Spleen (tissue), 11 donors: ENCODE data around the gene PSMB8. TPM values are rescaled to one million over a fixed set of nuclear protein-coding genes. Genes with fewer than 3 reads are reported as not detected.
"Not testable (repeated sequence)": the region's sequence is repeated elsewhere in the genome, so short reads cannot be mapped to it uniquely, and the experiment has no call there.

ENCODE experiments used
- DNase-seq: peaks from one replicate; pipeline ENCODE4 v3.0.0-alpha.2; 2020
- H3K27ac ChIP-seq, 8 donors: fragments of 200-600 bp; sonication (generic) in 7 of 8; 1 replicate in 4 of 8; 2 replicates in 4 of 8; pipeline versions ENCODE4 v1.5.0 to v1.8.0; 2016 to 2021; ENCODE audit warnings: inconsistent platforms in 4 of 8, mild to moderate bottlenecking in 4 of 8, moderate library complexity in 1 of 8
- H3K27me3 ChIP-seq, 7 donors: fragments of 200-600 bp; sonication (generic) in 6 of 7; replicated peaks in 1 of 7; 1 replicate in 4 of 7; 2 replicates in 3 of 7; pipeline versions ENCODE4 v1.5.0 to v1.8.0; 2016 to 2021; ENCODE audit warnings: inconsistent platforms in 3 of 7, mild to moderate bottlenecking in 1 of 7
- H3K36me3 ChIP-seq, 6 donors: fragments of 200-600 bp; sonication (generic) in 5 of 6; 1 replicate in 4 of 6; 2 replicates in 2 of 6; pipeline versions ENCODE4 v1.5.0 to v1.8.0; 2016 to 2021; ENCODE audit warnings: inconsistent platforms in 2 of 6
- H3K4me1 ChIP-seq, 6 donors: fragments of 200-600 bp; sonication (generic) in 5 of 6; 1 replicate in 3 of 6; 2 replicates in 3 of 6; pipeline versions ENCODE4 v1.5.0 to v1.8.0; 2016 to 2021; ENCODE audit warnings: inconsistent platforms in 3 of 6
- H3K4me3 ChIP-seq, 8 donors: fragments of 200-600 bp; sonication (generic) in 7 of 8; 1 replicate in 4 of 8; 2 replicates in 4 of 8; pipeline versions ENCODE4 v1.5.0 to v1.8.0; 2016 to 2021; ENCODE audit warnings: inconsistent platforms in 4 of 8, mild to moderate bottlenecking in 4 of 8, moderate library complexity in 2 of 8
- H3K9me3 ChIP-seq, 8 donors: fragments of 200-600 bp; sonication (generic) in 7 of 8; 1 replicate in 4 of 8; 2 replicates in 4 of 8; pipeline versions ENCODE4 v1.5.0 to v1.8.0; 2016 to 2021; ENCODE audit warnings: inconsistent platforms in 4 of 8
- POLR2A ChIP-seq, 3 donors: fragments of 450-650 bp; IDR thresholded peaks; one replicate each; pipeline ENCODE4 v1.5.1; 2017; ENCODE audit warnings: antibody characterized with exemption in 3 of 3, mild to moderate bottlenecking in 1 of 3
- POLR2AphosphoS5 ChIP-seq, 3 donors: sonication (generic); formaldehyde crosslinking; IDR thresholded peaks; one replicate each; pipeline ENCODE4 v1.5.1; 2017; ENCODE audit warnings: antibody characterized with exemption in 3 of 3
- WGBS, 5 donors: extraction: QIAGEN DNeasy Blood & Tissue Kit in 3 of 5; methylation state at CpG; one replicate each; pipeline versions ENCODE4 v1.1.5 to v1.1.7; 2013 to 2018; 5-methylcytosine and 5-hydroxymethylcytosine counted together
- intact Hi-C: fragments of 100-400 bp; cut with DNase I; formaldehyde crosslinking; loops from one replicate; pipeline ENCODE4 v1.15.0; 2023; ENCODE audit warnings: low total_unique reads
- polyA plus RNA-seq, 3 donors: library from polyadenylated mRNA; stranded (reverse); fragments of 200-250 nt; gene quantifications; one replicate each; pipeline ENCODE4 v1.2.1, GENCODE V29; 2013
- total RNA-seq, 7 donors: library from RNA; depleted of rRNA in 3 of 7; stranded (reverse); fragments of >200 nt in 3 of 7; fragmentation: NEBNext Ultra II Directional in 4 of 7; extraction: Animal tissue kit (Norgen Biotek cat#: 25700) in 4 of 7; gene quantifications; one replicate each; pipeline versions ENCODE4 v1.1.0 to v1.2.1, GENCODE V29; 2016 to 2021
- TF ChIP-seq, protein P1 (sequence below), 11 experiments: fragments of 200-600 bp in 7 of 11; fragments of 450-650 bp in 4 of 11; sonication (generic) in 4 of 11; IDR thresholded peaks in 8 of 11; conservative IDR thresholded peaks in 3 of 11; 1 replicate in 7 of 11; 2 replicates in 4 of 11; pipeline versions ENCODE4 v1.4.0 to v1.8.0; 2016 to 2021; ENCODE audit warnings: antibody characterized with exemption in 11 of 11, inconsistent platforms in 4 of 11, mild to moderate bottlenecking in 1 of 11
- donor health status: healthy with polysubstance abuse.
- donor health status: DM: no; HTN: no; CAD: no; lungs with moderate emphysema.
- donor health status: DM: no; HTN: no; CAD: no.
- donor health status: Bipolar disorder and iron deficiency.
- donor health status: healthy.
- donor health status: DM: no; HTN: no; CAD: no.
- donor health status: DM: yes; HTN: yes; CAD: no.

PSMB8 gene
- total and polyA plus RNA-seq, 10 donors: 109 to 288 (median 155) TPM

- TF ChIP-seq POLR2AphosphoS5 (IDR thresholded peaks at IDR 0.05) (no peak), POLR2A (IDR thresholded peaks at IDR 0.05) (no peak)
- TF ChIP-seq, protein P1, sequence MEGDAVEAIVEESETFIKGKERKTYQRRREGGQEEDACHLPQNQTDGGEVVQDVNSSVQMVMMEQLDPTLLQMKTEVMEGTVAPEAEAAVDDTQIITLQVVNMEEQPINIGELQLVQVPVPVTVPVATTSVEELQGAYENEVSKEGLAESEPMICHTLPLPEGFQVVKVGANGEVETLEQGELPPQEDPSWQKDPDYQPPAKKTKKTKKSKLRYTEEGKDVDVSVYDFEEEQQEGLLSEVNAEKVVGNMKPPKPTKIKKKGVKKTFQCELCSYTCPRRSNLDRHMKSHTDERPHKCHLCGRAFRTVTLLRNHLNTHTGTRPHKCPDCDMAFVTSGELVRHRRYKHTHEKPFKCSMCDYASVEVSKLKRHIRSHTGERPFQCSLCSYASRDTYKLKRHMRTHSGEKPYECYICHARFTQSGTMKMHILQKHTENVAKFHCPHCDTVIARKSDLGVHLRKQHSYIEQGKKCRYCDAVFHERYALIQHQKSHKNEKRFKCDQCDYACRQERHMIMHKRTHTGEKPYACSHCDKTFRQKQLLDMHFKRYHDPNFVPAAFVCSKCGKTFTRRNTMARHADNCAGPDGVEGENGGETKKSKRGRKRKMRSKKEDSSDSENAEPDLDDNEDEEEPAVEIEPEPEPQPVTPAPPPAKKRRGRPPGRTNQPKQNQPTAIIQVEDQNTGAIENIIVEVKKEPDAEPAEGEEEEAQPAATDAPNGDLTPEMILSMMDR (IDR thresholded peaks at IDR 0.05 in 8 of 11, conservative IDR thresholded peaks at IDR 0.05 in 3 of 11): no peak
- DNase-seq: no peak
- H3K4me3 ChIP-seq: no peak overlapping the region
- WGBS, 5 donors: 0 to 72% (median 43%) methylated on average over 1 of the region's 1 CpG
- H3K4me1 ChIP-seq: peaks cover 0 to 27% (median 17%) of the 10 kb centered on the region in 6 donors
- peaks cover 0 to 8% (median 0%) of the 10 kb centered on the region in 7 donors for H3K27me3 ChIP-seq
- no peak overlapping the region for H3K27ac ChIP-seq
- intact Hi-C loops: no loop called here
- peaks cover 0 to 7% (median 0%) of the 10 kb centered on the region in 6 donors for H3K36me3 ChIP-seq
- H3K9me3 ChIP-seq: no peaks in the 10 kb centered on the region
Observed at GRCh38 chr6:32882879-32883250, 39.0 kb upstream of the PSMB8 start.

- WGBS, 5 donors: 55 to 79% (median 70%) methylated on average over 3 of the region's 3 CpGs
- DNase-seq, H3K27ac ChIP-seq, H3K36me3 ChIP-seq, intact Hi-C loops, H3K27me3 ChIP-seq, H3K4me3 ChIP-seq, H3K9me3 ChIP-seq: not testable (repeated sequence)
- H3K4me1 ChIP-seq: peaks cover 0 to 10% (median 4%) of the 10 kb centered on the region in 6 donors
Observed at GRCh38 chr6:32880962-32881361, 37.1 kb upstream of the PSMB8 start.

- Histone ChIP-seq H3K4me1 (peaks cover 0 to 5% (median 0%) of the 10 kb centered on the region in 6 donors), H3K27me3 (peaks cover 0 to 13% (median 0%) of the 10 kb centered on the region in 7 donors), H3K9me3 (no peaks in the 10 kb centered on the region), H3K4me3 (peak overlapping the region in 3 of 8 donors; percentile 16 to 56 (median 21)), H3K36me3 (peaks cover 0 to 7% (median 0%) of the 10 kb centered on the region in 6 donors), H3K27ac (no peak overlapping the region)
- peak; percentile 70 for DNase-seq
- intact Hi-C loops: no loop called here
- TF ChIP-seq, protein P1 (IDR thresholded peaks at IDR 0.05 in 8 of 11, conservative IDR thresholded peaks at IDR 0.05 in 3 of 11): no peak
- 50 to 67% (median 58%) methylated on average over 21 to 35 of the region's 35 CpGs for WGBS, 5 donors
Observed at GRCh38 chr6:32879691-32880090, 35.8 kb upstream of the PSMB8 start.

DNA sequence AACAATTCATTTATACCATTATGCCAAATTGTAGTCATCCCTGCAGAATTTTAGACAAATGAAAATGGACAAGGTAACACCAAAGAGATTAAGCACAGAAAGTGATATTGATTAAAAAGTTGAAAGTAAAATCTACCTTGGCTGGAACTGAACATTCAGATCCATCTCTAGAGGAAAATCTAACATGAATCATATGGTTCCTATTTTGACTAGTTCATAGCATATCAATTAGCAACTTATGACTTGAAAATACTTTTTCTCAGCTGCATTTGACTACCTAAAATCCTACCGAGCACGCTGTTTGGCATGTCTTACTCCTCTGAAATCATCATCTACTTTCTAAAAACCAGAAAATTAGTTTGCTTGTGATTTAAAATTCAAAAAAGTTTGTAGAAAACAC, 32.8 kb upstream of the PSMB8 start:
- no peak for TF ChIP-seq POLR2AphosphoS5 (IDR thresholded peaks at IDR 0.05)
- TF ChIP-seq, protein P1 (IDR thresholded peaks at IDR 0.05 in 8 of 11, conservative IDR thresholded peaks at IDR 0.05 in 3 of 11): no peak
- no peak for TF ChIP-seq POLR2A (IDR thresholded peaks at IDR 0.05)
- intact Hi-C loops: no loop called here
- Histone ChIP-seq H3K4me3 (no peak overlapping the region), H3K27ac (no peak overlapping the region), H3K9me3 (peaks cover 0 to 8% (median 5%) of the 10 kb centered on the region in 8 donors), H3K27me3 (peaks cover 0 to 13% (median 0%) of the 10 kb centered on the region in 7 donors), H3K36me3 (peaks cover 0 to 7% (median 0%) of the 10 kb centered on the region in 6 donors), H3K4me1 (no peaks in the 10 kb centered on the region)
- no peak for DNase-seq
- WGBS, 5 donors: 83 to 89% (median 88%) methylated on average over 2 of the region's 2 CpGs

DNA sequence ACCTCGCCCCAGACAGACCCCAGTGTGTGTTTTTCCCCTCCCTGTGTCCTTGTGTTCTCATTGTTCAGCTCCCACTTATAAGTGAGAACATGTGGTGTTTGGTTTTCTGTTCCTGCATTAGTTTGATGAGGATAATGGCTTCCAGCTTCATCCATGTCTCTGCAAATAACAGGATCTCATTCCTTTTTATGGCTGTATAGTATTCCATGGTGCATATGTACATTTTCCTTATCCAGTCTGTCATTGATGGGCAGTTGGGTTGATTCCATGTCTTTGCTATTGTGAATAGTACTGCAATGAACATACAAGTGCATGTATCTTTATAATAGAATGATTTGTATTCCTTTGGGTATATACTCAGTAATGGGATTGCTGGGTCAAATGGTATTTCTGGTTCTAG, 30.1 kb upstream of the PSMB8 start:
- H3K36me3 ChIP-seq, H3K4me1 ChIP-seq, H3K27ac ChIP-seq, H3K9me3 ChIP-seq, H3K4me3 ChIP-seq, intact Hi-C loops, DNase-seq, H3K27me3 ChIP-seq: not testable (repeated sequence)
- WGBS, 5 donors: 7 to 74% (median 59%) methylated on average over 1 of the region's 1 CpG
